Smooth muscle cell of the umbilical artery (primary cell): ENCODE results near the gene EFCAB11. TPM values are rescaled to one million over a fixed set of nuclear protein-coding genes. Genes with fewer than 3 reads are reported as not detected.

Experiments used
- total RNA-seq: library from RNA; depleted of rRNA; stranded (reverse); fragments of >200 nt; gene quantifications from 2 replicates; pipeline ENCODE4 v1.2.3, GENCODE V29; 2014

The EFCAB11 gene
- total RNA-seq = 3.9 and 6.5 TPM in 2 replicates

DNA sequence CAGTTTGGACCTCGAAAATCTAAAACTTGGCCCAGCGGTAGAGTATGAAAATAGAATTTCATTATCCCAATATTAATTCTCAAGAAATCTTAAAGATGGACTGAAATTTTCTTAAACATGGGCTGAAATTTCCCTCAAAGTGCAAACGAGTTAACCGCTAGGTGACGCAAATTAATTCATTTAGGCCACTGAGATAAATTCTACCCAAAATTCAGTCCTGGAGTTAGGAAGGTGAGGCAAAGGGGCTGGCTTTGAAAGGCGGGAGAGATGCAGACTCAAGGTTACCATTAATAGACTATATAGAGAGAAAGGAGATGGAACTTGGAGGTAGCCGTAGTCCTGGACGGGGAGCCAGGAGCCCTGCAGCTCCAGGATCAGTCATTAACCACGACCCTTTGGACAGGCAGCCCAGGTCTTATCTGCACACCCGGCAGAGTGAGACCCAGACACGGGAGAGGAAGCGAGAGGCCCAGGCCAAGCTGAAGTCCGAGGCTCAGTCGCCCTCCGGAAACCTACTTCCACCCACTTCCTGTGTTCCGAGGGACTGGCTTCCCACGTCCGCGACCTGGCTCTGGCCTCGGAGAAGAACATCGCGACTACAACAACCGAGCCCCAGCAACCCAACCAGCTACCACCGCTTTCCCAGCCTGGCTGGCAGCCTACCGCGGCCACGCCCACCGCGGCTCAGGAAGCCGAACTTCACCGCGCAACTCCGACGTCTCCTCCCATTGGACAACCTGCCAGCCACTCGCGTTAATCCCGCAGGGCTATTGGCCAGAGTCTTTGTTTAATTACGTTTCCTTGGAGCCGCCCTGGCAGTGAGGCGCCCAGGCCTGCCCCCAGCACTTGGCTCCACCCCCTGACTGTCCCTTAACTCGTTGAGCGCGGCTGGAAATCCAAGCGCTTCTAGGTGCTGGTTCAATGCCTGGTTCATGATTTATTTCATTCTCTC is at the start of gene EFCAB11:
Gene EFCAB11 (minus strand): TSS at position 661 of the 952 bp plus-strand sequence. CDS start 70 bp downstream, at position 591.

DNA sequence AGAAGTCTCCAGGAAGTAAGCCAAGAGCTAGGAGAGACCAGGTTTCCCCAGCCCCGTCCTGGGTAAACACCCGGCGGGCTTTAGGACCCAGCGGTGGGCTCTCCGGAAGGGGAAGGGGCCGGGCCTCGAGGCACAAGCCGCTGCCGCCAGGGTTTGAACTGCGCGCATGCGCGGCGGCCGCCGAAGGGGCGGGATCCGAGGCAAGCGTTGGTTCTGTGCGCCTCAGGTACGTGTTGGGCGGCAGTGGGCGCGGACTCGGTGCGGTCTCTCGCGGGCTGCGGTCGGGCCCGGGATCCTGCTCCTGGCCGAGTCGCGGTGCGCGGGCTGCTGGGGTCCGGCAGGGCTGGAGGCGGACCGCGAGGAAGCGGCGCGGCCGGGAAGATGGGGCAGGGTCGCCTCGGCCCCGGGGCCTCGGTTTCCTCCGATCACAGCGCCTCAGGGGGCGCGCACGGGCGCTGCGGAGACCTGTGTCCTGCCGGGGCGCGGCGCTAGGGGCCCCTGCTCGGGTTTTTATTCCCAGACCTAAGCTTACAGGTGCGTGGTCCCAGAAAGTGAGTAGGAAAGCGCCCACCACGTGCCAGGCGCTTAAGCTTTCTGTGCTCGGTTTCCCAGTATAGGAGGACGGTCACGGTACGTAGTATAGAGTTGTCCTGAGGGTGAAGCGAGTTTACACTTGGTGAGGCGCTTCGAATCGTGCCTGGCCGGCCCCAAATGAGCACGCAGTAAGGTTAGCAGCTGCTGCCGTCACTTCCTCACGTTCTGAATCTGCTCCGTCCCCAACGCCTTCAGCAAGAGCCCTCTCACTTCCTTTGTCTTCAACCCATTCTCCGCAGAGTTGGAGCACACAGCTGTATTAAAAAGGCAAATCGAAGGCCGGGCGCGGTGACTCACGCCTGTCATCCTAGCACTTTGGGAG is 1.5 kb upstream of the EFCAB11 start, which contains the start of gene TDP1:
Gene TDP1 (plus strand): TSS at position 183 of the 916 bp plus-strand sequence. CDS start 7,188 bp downstream, outside the sequence.

Other genes with a start within 250 kb of the EFCAB11 start
- gene TDP1, start 1.2 kb upstream of the EFCAB11 start, total RNA-seq = 19.3 and 31.1 TPM in 2 replicates
- 2.7 and 6.1 TPM in 2 replicates for gene KCNK13, start 107.3 kb upstream of the EFCAB11 start, total RNA-seq